GM19043 (cell line): ENCODE results near the gene CCDC187.

ENCODE experiments used
- ATAC-seq: cut with Tn5 transposase; IDR thresholded peaks from one replicate; pipeline ENCODE4 v1.9.1; 2021; ENCODE audit warnings: low read depth; ENCODE audit not compliant: unreplicated experiment

Gene CCDC187

DNA sequence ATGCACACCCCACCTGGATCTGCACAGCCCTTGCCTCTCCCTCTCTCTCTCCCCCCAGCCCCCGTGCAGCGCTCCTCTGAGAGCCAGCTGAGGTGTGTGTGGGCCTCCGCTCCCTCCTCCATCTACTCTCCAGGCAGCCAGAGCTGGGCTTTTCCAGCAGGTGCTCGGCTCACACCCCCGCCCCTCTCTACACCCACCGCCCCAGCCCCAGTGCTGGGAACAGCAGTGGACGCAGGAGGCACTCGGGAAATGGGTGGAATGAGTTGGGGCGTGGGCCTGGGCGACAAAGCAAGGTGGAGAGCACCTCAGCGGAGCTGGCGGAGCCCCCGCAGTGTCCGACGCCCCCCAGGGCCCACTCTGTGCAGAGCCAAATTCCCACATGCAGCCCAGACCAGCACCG lies 85.6 kb downstream of the CCDC187 start:
- ATAC-seq, result no peak

- ATAC-seq, result no peak
These were observed 87.2 kb downstream of the CCDC187 start for GRCh38 chr9:136216541-136217244.

DNA sequence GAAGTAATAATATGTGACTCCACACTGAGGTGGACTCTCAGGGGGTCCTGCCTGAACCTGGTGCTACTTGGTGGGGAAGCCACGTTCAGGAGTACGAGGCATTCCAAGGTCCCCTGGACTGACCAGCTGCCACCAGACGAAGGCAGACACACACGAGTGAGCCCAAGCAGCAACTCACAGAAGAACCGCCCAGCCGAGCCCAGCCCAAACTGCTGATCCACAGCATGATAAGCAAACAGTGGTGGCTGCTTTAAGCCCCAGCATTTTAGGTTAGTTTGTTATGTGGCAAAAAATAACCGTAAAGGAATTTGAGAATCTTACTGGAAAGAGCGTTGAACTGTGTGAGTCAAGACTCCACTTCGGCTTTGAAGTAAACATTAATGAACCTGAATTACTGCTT lies 90.2 kb downstream of the CCDC187 start:
- ATAC-seq, result no peak

- no peak for ATAC-seq
These were observed 91.4 kb downstream of the CCDC187 start for GRCh38 chr9:136212345-136212950.

- no peak for ATAC-seq
These were observed 92.2 kb downstream of the CCDC187 start for GRCh38 chr9:136211441-136212344.

DNA sequence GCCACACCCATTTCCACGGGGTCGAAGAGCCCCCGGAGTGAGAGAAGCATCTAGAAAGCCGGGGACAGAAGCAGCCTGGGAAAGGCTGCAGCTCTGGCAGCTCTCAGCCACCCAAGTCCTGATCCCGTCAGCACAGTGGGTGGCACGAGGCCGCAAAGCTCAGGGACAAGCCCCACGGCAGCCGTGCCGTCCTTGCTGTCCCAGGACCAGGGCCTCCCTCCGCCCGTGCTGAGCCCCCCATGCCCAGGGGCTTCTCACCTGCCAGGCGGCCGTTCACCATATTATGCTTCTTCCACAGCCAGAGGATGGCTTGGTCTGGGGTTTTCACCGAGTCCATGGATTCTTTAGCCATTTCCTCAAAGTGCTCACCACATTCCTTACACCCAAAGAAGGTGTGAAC lies 92.9 kb downstream of the CCDC187 start:
- no peak for ATAC-seq

DNA sequence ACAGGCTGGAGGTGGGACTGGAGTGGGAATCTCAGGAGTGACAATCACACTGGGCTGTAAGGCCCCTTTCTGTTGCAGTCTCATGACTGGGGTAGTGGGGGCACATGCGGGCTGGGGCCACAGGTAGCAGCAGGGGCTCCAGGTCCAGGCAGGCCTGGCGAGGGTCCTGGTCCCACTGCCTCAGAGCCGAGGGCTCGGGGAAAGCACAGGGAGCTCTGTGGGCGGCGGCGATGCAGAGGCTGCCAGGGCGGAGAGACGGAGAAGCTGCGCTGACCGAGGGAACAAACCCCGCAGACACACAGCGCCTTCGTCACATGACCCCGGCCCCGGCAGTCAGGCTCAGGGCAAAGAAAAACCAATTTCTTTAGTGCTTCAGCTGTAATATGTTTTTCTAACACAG lies 93.6 kb downstream of the CCDC187 start:
- ATAC-seq, result no peak

- no peak for ATAC-seq
These were observed 94.1 kb downstream of the CCDC187 start for GRCh38 chr9:136209786-136210185.

DNA sequence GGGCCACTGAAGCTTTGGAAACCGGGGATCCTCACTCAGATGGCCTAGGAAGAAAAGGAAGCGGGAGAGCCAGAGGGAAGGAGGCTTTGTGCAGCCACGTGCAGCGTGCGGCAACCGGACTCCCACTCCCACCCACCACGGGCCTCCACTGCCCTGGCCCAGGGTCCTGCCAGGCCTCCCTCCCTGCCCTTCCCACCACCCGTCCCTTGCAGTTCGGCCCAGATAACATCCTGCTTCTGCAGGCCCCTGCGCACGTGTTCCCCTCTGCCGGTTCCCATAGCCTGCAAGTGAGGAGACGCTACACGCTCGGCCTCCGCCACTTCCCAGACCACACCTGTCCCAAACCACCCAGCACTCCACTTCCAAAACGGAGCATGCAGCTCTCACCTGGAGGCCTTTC lies 94.7 kb downstream of the CCDC187 start:
- no peak for ATAC-seq

GRCh38 chr9:136208675-136209074 lies 95.2 kb downstream of the CCDC187 start:
- no peak for ATAC-seq

GRCh38 chr9:136207616-136208015 lies 96.3 kb downstream of the CCDC187 start:
- no peak for ATAC-seq

GRCh38 chr9:136206602-136207275 lies 97.2 kb downstream of the CCDC187 start:
- ATAC-seq, result no peak

- ATAC-seq, result no peak
These were observed 98.2 kb downstream of the CCDC187 start for GRCh38 chr9:136205707-136205992.

DNA sequence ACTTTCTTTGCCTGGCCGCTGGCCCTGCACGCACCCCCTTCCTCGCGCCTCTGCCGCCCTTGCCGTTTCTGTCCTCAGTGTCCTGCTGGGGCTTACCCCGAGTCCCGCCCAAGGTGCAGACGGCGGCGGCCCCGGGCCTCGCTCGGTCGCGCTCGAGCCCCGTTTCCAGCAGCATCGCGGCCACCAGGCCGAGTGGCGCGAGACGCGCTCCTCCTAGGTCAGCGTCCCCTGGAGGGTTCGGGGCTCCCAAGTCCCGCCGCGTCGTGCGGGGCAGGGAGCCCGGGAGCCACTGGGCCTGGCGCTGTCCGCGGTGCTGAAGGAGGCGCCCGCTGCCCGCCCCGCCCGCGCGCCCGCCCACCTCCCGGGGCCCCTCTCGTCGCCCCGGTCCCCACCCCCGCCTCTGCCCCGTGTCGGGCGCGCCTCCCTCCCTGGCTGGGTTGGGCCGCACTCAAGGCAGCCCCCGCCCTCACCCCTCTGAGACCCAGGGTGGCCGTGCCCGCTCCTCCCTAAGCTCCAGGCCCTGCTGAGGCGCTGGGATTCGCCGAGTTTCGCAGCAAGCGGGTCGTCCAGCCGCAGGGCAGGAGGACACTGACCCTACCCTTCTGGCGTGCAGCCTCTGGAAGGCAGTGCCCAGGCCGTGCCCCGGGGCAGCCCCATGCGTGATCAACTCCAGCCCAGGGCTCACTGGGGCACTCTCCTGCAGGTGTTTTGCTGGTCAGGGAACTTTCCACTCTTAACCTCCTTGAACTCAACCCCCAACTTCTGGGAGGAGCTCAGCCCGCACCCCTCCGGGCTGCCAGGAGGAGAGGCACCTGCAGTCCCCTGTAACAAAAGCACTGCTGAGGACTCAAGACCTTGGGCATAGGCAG lies 98.8 kb downstream of the CCDC187 start, which contains the start of gene LHX3:
LHX3 (minus strand) TSS at position 291 of the 869 bp plus-strand sequence; CDS start at position 175, 116 bp downstream.
- no peak for ATAC-seq

DNA sequence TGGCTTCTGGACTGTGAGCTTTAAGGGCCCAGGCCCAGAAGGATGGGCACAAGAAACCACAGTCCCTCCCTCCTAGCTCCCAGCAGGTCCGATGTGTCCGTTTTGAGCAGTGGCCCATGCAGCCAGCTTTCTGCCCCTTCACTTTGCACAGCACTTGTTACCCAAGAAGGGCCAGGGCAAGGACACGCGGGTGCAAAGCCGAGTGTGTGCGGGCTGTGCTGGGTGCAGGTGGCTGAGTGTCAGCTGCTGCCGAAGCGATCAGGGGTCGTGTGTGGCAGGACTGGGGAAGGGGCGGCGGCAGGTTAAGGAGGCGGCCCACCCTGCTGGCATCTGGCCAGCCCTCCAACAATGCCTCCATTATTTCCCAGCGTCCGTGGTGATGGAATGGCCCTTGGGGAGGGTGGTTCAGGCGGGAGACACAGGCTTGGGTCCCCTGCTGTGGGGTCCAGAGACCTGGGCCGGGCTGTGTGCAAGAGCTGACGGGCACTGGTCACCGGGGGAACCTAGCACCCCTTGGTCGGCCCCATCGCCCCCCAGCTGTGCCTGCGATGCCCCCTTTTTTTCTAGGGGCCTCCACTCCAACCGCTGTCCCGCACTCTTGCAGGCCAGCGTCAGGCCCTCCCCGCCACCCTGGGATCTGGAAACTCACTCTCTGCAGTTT lies 99.6 kb downstream of the CCDC187 start:
- ATAC-seq, result no peak

- ATAC-seq, result no peak
These were observed 100.3 kb downstream of the CCDC187 start for GRCh38 chr9:136203408-136204144.

GRCh38 chr9:136202454-136203407 lies 101.2 kb downstream of the CCDC187 start:
- ATAC-seq, result no peak
